GM19468 (cell line): ENCODE data around the gene SPECC1.
"Not testable (repeated sequence)": the region's sequence is repeated elsewhere in the genome, so short reads cannot be mapped to it uniquely, and the experiment has no call there.

Experiments used
- ATAC-seq: cut with Tn5 transposase; IDR thresholded peaks from one replicate; pipeline ENCODE4 v1.9.1; 2021; ENCODE audit warnings: mild to moderate bottlenecking, moderate library complexity, moderate number of reproducible peaks; ENCODE audit not compliant: unreplicated experiment; ENCODE audit errors: extremely low read depth

The SPECC1 gene

GRCh38 chr17:20063665-20064648 lies 54.8 kb downstream of the SPECC1 start:
- ATAC-seq: no peak

- no peak for ATAC-seq
These were observed 57.1 kb downstream of the SPECC1 start for GRCh38 chr17:20066253-20066652.

GRCh38 chr17:20067711-20068110 lies 58.6 kb downstream of the SPECC1 start:
- no peak for ATAC-seq

- ATAC-seq: no peak
These were observed 59.3 kb downstream of the SPECC1 start for GRCh38 chr17:20068445-20068844.

GRCh38 chr17:20071824-20072691 lies 62.9 kb downstream of the SPECC1 start:
- ATAC-seq: no peak

GRCh38 chr17:20072692-20072992 lies 63.5 kb downstream of the SPECC1 start:
- ATAC-seq: no peak

GRCh38 chr17:20073055-20073979 lies 64.2 kb downstream of the SPECC1 start:
- ATAC-seq: no peak

- no peak for ATAC-seq
These were observed 64.8 kb downstream of the SPECC1 start for GRCh38 chr17:20074001-20074400.

GRCh38 chr17:20074489-20074888 lies 65.3 kb downstream of the SPECC1 start:
- ATAC-seq: no peak

GRCh38 chr17:20076137-20076536 lies 67.0 kb downstream of the SPECC1 start:
- not testable (repeated sequence) for ATAC-seq

DNA sequence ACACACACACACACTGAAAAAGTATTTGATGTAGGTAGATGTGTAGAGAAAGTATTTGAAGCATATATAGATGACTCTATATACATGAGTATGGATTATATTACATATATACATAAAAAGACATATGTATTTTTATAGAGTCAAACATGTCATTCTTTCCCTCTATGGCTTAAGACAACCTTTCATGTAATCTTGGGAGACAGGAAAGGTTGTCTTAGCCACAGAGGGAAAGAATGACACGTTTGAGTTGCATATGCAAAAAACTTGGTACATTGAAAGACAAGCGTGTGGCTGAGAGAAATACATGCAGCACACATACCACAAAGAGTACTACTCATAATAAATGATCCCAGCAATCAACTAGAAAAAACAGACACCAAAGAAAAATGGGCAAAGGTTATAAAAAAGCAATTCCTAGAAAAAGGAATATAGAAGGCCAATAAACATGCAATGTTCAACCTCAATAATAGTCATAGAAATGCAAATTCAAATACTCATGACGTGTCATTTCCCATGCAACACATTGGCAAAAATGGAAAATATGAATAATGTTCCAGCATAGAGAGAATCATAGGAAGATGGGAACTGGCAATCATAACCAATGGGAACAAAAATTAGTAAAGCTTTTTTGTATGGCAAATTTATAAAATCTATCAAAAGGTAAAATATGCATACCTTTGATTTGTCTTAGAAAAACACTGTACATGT lies 69.0 kb downstream of the SPECC1 start:
- no peak for ATAC-seq

GRCh38 chr17:20080513-20080912 lies 71.4 kb downstream of the SPECC1 start:
- no peak for ATAC-seq

- ATAC-seq: no peak
These were observed 74.1 kb downstream of the SPECC1 start for GRCh38 chr17:20083156-20083859.

DNA sequence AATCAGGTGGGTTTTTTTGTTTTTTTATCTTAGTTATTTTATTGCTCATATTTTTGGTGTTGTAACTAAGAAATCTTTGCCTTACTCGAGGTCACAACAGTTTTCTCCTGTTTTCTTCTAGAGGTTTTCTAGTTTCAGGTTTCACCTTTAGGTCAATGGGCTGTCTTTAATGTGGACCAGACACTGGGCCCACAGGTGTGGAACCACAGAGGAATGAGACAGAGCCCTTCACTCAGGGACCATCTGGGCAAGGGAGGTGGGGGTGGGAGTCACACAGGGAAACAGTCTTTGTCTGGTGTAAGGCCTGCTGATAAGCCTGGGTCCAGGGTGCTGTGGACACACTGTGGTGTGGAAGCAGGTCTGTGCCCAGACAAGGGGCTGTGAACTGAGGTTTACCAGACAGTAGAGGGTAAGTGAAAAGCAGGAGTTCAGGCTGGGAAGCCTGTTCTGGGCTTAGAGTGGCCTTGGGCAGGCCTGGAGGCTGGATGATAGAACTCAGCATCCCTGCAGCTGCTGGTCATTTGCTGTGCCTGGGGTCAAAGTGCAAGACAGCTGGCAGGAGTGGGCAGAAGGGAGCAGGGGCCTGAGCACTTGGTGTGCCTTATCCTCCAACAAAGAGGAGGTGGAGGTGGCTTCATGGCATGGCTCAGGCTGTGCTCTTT lies 75.6 kb downstream of the SPECC1 start:
- no peak for ATAC-seq

GRCh38 chr17:20085283-20085845 lies 76.2 kb downstream of the SPECC1 start:
- no peak for ATAC-seq

DNA sequence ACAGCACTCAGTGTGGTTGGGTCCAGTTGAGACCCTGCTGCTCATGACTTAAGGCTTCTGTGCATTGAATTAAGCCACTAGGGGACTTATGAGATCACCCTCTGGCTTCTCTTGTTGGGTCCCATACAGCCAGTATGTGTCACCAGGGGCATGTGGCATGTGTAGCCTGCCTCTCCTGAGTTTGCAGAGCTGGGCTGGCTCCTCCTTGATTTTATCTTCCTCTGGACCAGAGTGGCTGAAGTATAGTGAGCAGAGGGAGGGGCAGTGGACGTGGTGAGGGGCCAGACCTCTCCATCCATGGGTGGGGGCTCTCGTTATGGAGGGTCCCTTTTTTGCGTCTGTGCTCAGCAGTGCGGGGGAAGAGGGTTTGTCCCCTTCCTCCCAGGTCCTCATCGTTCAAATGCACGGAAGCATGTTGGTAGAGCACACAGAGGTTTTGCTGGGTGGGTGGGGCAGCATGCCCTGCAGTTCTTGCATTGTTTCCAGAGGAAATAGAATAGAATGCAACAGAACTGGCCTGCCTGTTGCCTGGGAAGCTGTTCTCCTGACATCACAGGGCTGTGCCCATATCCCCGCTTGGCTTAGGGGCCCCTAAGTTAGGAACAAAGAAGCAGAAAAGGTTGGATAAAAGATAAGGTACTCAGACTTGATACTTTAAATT lies 77.4 kb downstream of the SPECC1 start:
- no peak for ATAC-seq

GRCh38 chr17:20087538-20088250 lies 78.5 kb downstream of the SPECC1 start:
- no peak for ATAC-seq
